ENCODE measurements around the gene MPPED2. TPM values are rescaled to one million over a fixed set of nuclear protein-coding genes. Genes with fewer than 3 reads are reported as not detected.

Gene MPPED2
- total and polyA plus RNA-seq, 12 donors, result 2.1 to 28.3 (median 5.7) TPM

GRCh38 chr11:30477061-30477460, 109.1 kb downstream of the MPPED2 start:
- no peak overlapping the region for H3K27ac ChIP-seq
- no peaks in the 10 kb centered on the region for H3K27me3 ChIP-seq
- TF ChIP-seq POLR2A (IDR thresholded peaks at IDR 0.05), result no peak
- no peak for TF ChIP-seq CTCF (IDR thresholded peaks at IDR 0.05)
- no peaks in the 10 kb centered on the region for H3K4me1 ChIP-seq (replicated peaks in 1 of 2)
- no peak for DNase-seq
- no peak overlapping the region for H3K4me3 ChIP-seq
- intact Hi-C loops (cut with DNase I), result no loop called here
- no peaks in the 10 kb centered on the region for H3K36me3 ChIP-seq (replicated peaks in 1 of 2)
- H3K9me3 ChIP-seq (replicated peaks in 1 of 3), result no peaks in the 10 kb centered on the region

- Histone ChIP-seq H3K36me3 (replicated peaks in 1 of 2) (no peaks in the 10 kb centered on the region), H3K9me3 (replicated peaks in 1 of 3) (no peaks in the 10 kb centered on the region), H3K4me1 (replicated peaks in 1 of 2) (no peaks in the 10 kb centered on the region), H3K4me3 (no peak overlapping the region), H3K27me3 (no peaks in the 10 kb centered on the region), H3K27ac (no peak overlapping the region)
- intact Hi-C loops (cut with DNase I), result no loop called here
- 69 to 84% (median 75%) methylated on average over 4 of the region's 4 CpGs for WGBS, 4 donors
- DNase-seq, result no peak
- no peak for TF ChIP-seq POLR2A (IDR thresholded peaks at IDR 0.05)
- TF ChIP-seq CTCF (IDR thresholded peaks at IDR 0.05), result no peak
These were observed 111.8 kb downstream of the MPPED2 start for GRCh38 chr11:30474151-30474954.

- no peak overlapping the region for H3K27ac ChIP-seq
- H3K36me3 ChIP-seq (replicated peaks in 1 of 2), result no peaks in the 10 kb centered on the region
- no peak overlapping the region for H3K4me3 ChIP-seq
- H3K27me3 ChIP-seq, result no peaks in the 10 kb centered on the region
- no peaks in the 10 kb centered on the region for H3K4me1 ChIP-seq (replicated peaks in 1 of 2)
- TF ChIP-seq CTCF (IDR thresholded peaks at IDR 0.05) (no peak), POLR2A (IDR thresholded peaks at IDR 0.05) (no peak)
- 69 to 83% (median 80%) methylated on average over 2 of the region's 2 CpGs for WGBS, 4 donors
- no peaks in the 10 kb centered on the region for H3K9me3 ChIP-seq (replicated peaks in 1 of 3)
- DNase-seq, result no peak
- intact Hi-C loops (cut with DNase I), result no loop called here
These were observed 114.9 kb downstream of the MPPED2 start for GRCh38 chr11:30471244-30471643.

GRCh38 chr11:30468881-30469280, 117.3 kb downstream of the MPPED2 start:
- Histone ChIP-seq H3K27ac (no peak overlapping the region), H3K27me3 (no peaks in the 10 kb centered on the region), H3K4me1 (replicated peaks in 1 of 2) (no peaks in the 10 kb centered on the region), H3K4me3 (no peak overlapping the region), H3K9me3 (replicated peaks in 1 of 3) (no peaks in the 10 kb centered on the region), H3K36me3 (replicated peaks in 1 of 2) (no peaks in the 10 kb centered on the region)
- intact Hi-C loops (cut with DNase I), result no loop called here
- TF ChIP-seq CTCF (IDR thresholded peaks at IDR 0.05) (no peak), POLR2A (IDR thresholded peaks at IDR 0.05) (no peak)
- 18 to 24% (median 20%) methylated on average over 2 of the region's 2 CpGs for WGBS, 4 donors
- no peak for DNase-seq
